Karpas-422 (cell line): ENCODE measurements around the gene NDUFAF4. TPM values are rescaled to one million over a fixed set of nuclear protein-coding genes. Genes with fewer than 3 reads are reported as not detected.

ENCODE experiments used
- DNase-seq: peaks from one replicate; pipeline ENCODE4 v3.0.0-alpha.2; 2015
- H2AFZ ChIP-seq: fragments of 200-600 bp; sonication (generic); 2 replicates; pipeline ENCODE4 v1.6.1; 2014; ENCODE audit warnings: antibody characterized with exemption, low read length, mixed read lengths
- H3K27ac ChIP-seq: fragments of 200-600 bp; sonication (generic); 2 replicates; pipeline ENCODE4 v1.5.1; 2014; ENCODE audit warnings: mild to moderate bottlenecking, low read length, moderate library complexity
- H3K27me3 ChIP-seq: fragments of 200-600 bp; sonication (generic); 2 replicates; pipeline ENCODE4 v1.6.1; 2014; ENCODE audit warnings: low read length, mixed read lengths
- H3K36me3 ChIP-seq: fragments of 200-600 bp; sonication (generic); 2 replicates; pipeline ENCODE4 v1.6.1; 2014; ENCODE audit warnings: low read length, mixed read lengths; ENCODE audit not compliant: insufficient read depth
- H3K4me1 ChIP-seq: fragments of 200-600 bp; sonication (generic); 2 replicates; pipeline ENCODE4 v1.6.1; 2014; ENCODE audit warnings: mild to moderate bottlenecking, low read length, mixed read lengths
- H3K4me2 ChIP-seq: fragments of 200-600 bp; sonication (generic); 2 replicates; pipeline ENCODE4 v1.6.1; 2014; ENCODE audit warnings: low read length, low read depth, mild to moderate bottlenecking; ENCODE audit not compliant: poor library complexity, severe bottlenecking
- H3K4me3 ChIP-seq: fragments of 200-600 bp; sonication (generic); 2 replicates; pipeline ENCODE4 v1.5.1; 2014; ENCODE audit warnings: mild to moderate bottlenecking, antibody characterized with exemption, low read length, mixed read lengths
- H3K79me2 ChIP-seq: fragments of 200-600 bp; sonication (generic); 2 replicates; pipeline ENCODE4 v1.6.1; 2014; ENCODE audit warnings: mild to moderate bottlenecking, low read length, mixed read lengths
- H3K9ac ChIP-seq: fragments of 200-600 bp; sonication (generic); 2 replicates; pipeline ENCODE4 v1.6.0; 2014; ENCODE audit warnings: low read length
- H3K9me2 ChIP-seq: fragments of 200-600 bp; sonication (generic), shearing (Covaris generic); replicated peaks from 2 replicates; pipeline ENCODE4 v1.6.0; 2014; ENCODE audit warnings: mild to moderate bottlenecking, low read length, moderate library complexity; ENCODE audit not compliant: insufficient read depth
- H3K9me3 ChIP-seq: fragments of 300-700, 200-600 bp; sonication (generic); 2 replicates; pipeline ENCODE4 v1.6.1; 2014; ENCODE audit warnings: low read length, mixed read lengths
- H4K20me1 ChIP-seq: fragments of 200-600 bp; sonication (generic); 2 replicates; pipeline ENCODE4 v1.6.1; 2014; ENCODE audit warnings: mild to moderate bottlenecking, antibody characterized with exemption, low read length, low read depth; ENCODE audit not compliant: insufficient read depth
- total RNA-seq: library from RNA; depleted of rRNA; stranded (reverse); fragments of >200 nt; shearing (Covaris generic); gene quantifications from 2 replicates; pipeline ENCODE4 v1.2.3, GENCODE V29; 2014; ENCODE audit warnings: low replicate concordance; rRNA removed

NDUFAF4 gene
- 45.5 and 50.8 TPM in 2 replicates for total RNA-seq

GRCh38 chr6:96897396-96898240 is at the start of gene NDUFAF4:
TSS of gene NDUFAF4 (minus strand) at chr6:96897891. CDS start at chr6:96897801, 90 bp downstream.
- Histone ChIP-seq H3K4me2 (peak within 1 kb of the TSS; percentile 87), H3K4me1 (peaks cover 26% of the 10 kb centered on the region), H3K27ac (peak within 1 kb of the TSS; percentile 67), H3K9me3 (no peaks in the 10 kb centered on the region), H3K9me2 (no peaks in the 10 kb centered on the region), H3K27me3 (no peaks in the 10 kb centered on the region), H3K9ac (peak within 1 kb of the TSS; percentile 98), H4K20me1 (peaks cover 35% of the 10 kb centered on the region), H3K79me2 (peaks cover 34% of the 10 kb centered on the region), H3K36me3 (peaks cover 37% of the 10 kb centered on the region), H3K4me3 (peak within 1 kb of the TSS; percentile 97), H2AFZ (peak within 1 kb of the TSS; percentile 99)
- DNase-seq: peak; percentile 98

GRCh38 chr6:96947055-96947454 is 49.4 kb upstream of the NDUFAF4 start:
- no peak overlapping the region for H3K4me3 ChIP-seq
- H3K9ac ChIP-seq: no peak overlapping the region
- no peak for DNase-seq
- H3K27me3 ChIP-seq: no peaks in the 10 kb centered on the region
- H3K4me1 ChIP-seq: no peaks in the 10 kb centered on the region
- H3K36me3 ChIP-seq: no peaks in the 10 kb centered on the region
- H3K9me2 ChIP-seq: no peaks in the 10 kb centered on the region
- no peaks in the 10 kb centered on the region for H4K20me1 ChIP-seq
- no peak overlapping the region for H2AFZ ChIP-seq
- no peak overlapping the region for H3K4me2 ChIP-seq
- H3K9me3 ChIP-seq: no peaks in the 10 kb centered on the region
- H3K79me2 ChIP-seq: no peaks in the 10 kb centered on the region
- no peak overlapping the region for H3K27ac ChIP-seq

- no peak overlapping the region for H3K27ac ChIP-seq
- no peak overlapping the region for H3K4me3 ChIP-seq
- no peaks in the 10 kb centered on the region for H3K27me3 ChIP-seq
- no peaks in the 10 kb centered on the region for H3K9me2 ChIP-seq
- no peaks in the 10 kb centered on the region for H3K36me3 ChIP-seq
- no peak overlapping the region for H3K4me2 ChIP-seq
- no peaks in the 10 kb centered on the region for H3K4me1 ChIP-seq
- DNase-seq: no peak
- H3K9ac ChIP-seq: no peak overlapping the region
- no peak overlapping the region for H2AFZ ChIP-seq
- no peaks in the 10 kb centered on the region for H4K20me1 ChIP-seq
- no peaks in the 10 kb centered on the region for H3K79me2 ChIP-seq
- H3K9me3 ChIP-seq: no peaks in the 10 kb centered on the region
Measured at GRCh38 chr6:96943555-96944215, 46.0 kb upstream of the NDUFAF4 start.

- Histone ChIP-seq H3K4me1 (no peaks in the 10 kb centered on the region), H3K9me2 (no peaks in the 10 kb centered on the region), H3K27ac (no peak overlapping the region), H3K36me3 (no peaks in the 10 kb centered on the region), H2AFZ (no peak overlapping the region), H4K20me1 (no peaks in the 10 kb centered on the region), H3K4me2 (no peak overlapping the region), H3K9ac (no peak overlapping the region), H3K79me2 (no peaks in the 10 kb centered on the region), H3K4me3 (no peak overlapping the region), H3K27me3 (no peaks in the 10 kb centered on the region), H3K9me3 (no peaks in the 10 kb centered on the region)
- no peak for DNase-seq
Measured at GRCh38 chr6:96942676-96943075, 45.0 kb upstream of the NDUFAF4 start.

GRCh38 chr6:96940322-96940721 is 42.6 kb upstream of the NDUFAF4 start:
- Histone ChIP-seq H3K36me3 (no peaks in the 10 kb centered on the region), H3K4me2 (no peak overlapping the region), H3K4me1 (no peaks in the 10 kb centered on the region), H3K79me2 (no peaks in the 10 kb centered on the region), H3K9me3 (no peaks in the 10 kb centered on the region), H2AFZ (no peak overlapping the region), H3K27ac (no peak overlapping the region), H3K27me3 (no peaks in the 10 kb centered on the region), H3K9ac (no peak overlapping the region), H3K4me3 (no peak overlapping the region), H3K9me2 (no peaks in the 10 kb centered on the region), H4K20me1 (no peaks in the 10 kb centered on the region)
- no peak for DNase-seq

- Histone ChIP-seq H3K27ac (no peak overlapping the region), H2AFZ (no peak overlapping the region), H3K4me2 (no peak overlapping the region), H3K4me3 (no peak overlapping the region), H3K4me1 (no peaks in the 10 kb centered on the region), H3K9ac (no peak overlapping the region), H3K9me3 (no peaks in the 10 kb centered on the region), H3K79me2 (no peaks in the 10 kb centered on the region), H3K27me3 (no peaks in the 10 kb centered on the region), H3K36me3 (no peaks in the 10 kb centered on the region), H4K20me1 (no peaks in the 10 kb centered on the region), H3K9me2 (no peaks in the 10 kb centered on the region)
- DNase-seq: no peak
Measured at GRCh38 chr6:96939007-96939805, 41.5 kb upstream of the NDUFAF4 start.

GRCh38 chr6:96934087-96934486 is 36.4 kb upstream of the NDUFAF4 start:
- H3K4me1 ChIP-seq: no peaks in the 10 kb centered on the region
- no peak overlapping the region for H3K4me3 ChIP-seq
- H3K4me2 ChIP-seq: no peak overlapping the region
- no peak for DNase-seq
- no peak overlapping the region for H3K27ac ChIP-seq
- no peaks in the 10 kb centered on the region; the same call in 1 of the 2 replicates for H3K27me3 ChIP-seq
- no peaks in the 10 kb centered on the region for H3K79me2 ChIP-seq
- no peaks in the 10 kb centered on the region for H4K20me1 ChIP-seq
- no peaks in the 10 kb centered on the region for H3K9me2 ChIP-seq
- no peak overlapping the region for H2AFZ ChIP-seq
- no peaks in the 10 kb centered on the region for H3K9me3 ChIP-seq
- H3K9ac ChIP-seq: no peak overlapping the region
- no peaks in the 10 kb centered on the region for H3K36me3 ChIP-seq

- no peak overlapping the region for H3K4me2 ChIP-seq
- H3K79me2 ChIP-seq: no peaks in the 10 kb centered on the region
- DNase-seq: no peak
- H3K9ac ChIP-seq: no peak overlapping the region
- H3K4me1 ChIP-seq: no peaks in the 10 kb centered on the region
- H4K20me1 ChIP-seq: no peaks in the 10 kb centered on the region
- H3K27me3 ChIP-seq: no peaks in the 10 kb centered on the region; the same call in 1 of the 2 replicates
- H3K9me2 ChIP-seq: no peaks in the 10 kb centered on the region
- no peak overlapping the region for H3K27ac ChIP-seq
- H3K9me3 ChIP-seq: no peaks in the 10 kb centered on the region
- H2AFZ ChIP-seq: no peak overlapping the region
- no peaks in the 10 kb centered on the region for H3K36me3 ChIP-seq
- no peak overlapping the region for H3K4me3 ChIP-seq
Measured at GRCh38 chr6:96931198-96931597, 33.5 kb upstream of the NDUFAF4 start.
